AG20443 (cell line): ENCODE measurements around the gene CALR3.
"Not testable (repeated sequence)": the region's sequence is repeated elsewhere in the genome, so short reads cannot be mapped to it uniquely, and the experiment has no call there.

ENCODE experiments used
- DNase-seq: peaks from one replicate; pipeline ENCODE4 v3.0.0; 2012; ENCODE audit warnings: low spot score, mixed read lengths

Gene CALR3

DNA sequence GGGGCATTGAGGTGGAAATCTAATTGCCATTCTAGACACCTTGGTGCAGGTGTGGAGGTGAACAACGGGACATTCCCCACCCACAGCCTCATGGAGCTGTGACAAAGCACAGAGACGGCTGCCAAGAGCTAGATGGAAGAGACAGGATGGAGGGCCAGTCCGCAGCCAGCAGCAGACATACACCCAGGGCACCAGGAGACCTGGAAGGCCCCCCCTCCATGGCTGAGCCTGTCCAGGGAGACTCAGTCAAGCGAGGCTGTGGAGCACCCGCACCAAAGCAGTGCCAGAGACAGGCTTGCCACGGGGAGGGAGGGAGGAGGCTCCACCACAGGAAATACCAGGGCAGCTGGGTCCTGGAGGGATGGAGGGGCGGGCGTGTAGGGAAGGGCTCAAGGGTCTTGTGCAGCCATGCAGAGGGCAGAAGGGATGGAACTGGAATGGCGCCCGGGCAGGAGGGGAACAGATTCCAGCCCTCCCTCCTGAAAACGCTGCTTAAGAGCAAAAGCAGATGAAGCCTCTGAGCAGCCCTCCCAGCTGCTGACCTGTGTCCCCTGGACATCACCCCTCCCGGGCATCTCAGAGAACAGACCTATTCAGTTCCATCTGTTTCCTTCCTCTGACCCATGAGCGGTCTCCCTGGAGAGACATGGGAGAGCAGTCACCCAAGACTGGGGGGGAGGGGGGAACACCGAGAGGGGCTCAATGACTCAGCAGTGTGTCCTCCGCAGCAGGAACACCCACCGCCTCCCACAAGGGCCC, 38.6 kb downstream of the CALR3 start:
- DNase-seq = peak; percentile 61

DNA sequence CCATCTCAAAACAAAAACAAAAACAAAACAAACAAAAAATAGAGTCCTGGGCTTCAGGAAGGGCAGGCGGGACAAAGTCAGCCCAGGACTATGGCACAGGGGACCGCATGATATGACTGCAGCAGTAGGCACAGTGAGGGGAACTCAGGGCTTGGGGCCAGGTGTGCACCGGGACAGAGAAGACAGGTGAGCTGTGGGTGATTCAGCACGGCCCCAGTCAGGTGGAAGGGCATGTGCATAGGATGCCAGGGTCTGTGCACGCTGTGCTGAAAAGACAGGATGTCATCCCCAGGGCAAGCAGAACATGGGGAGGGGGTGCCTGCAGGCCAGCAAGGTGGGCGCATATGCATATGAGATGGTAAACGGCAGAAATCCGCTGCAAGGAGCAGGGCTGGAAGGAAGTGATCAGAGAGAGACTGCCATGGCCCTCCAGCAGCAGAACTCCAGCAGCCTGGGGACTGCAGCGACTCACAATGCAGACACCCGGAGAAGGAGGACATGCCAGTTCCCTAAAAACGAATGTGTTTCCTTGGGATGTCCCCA, 39.2 kb downstream of the CALR3 start:
- no peak for DNase-seq

DNA sequence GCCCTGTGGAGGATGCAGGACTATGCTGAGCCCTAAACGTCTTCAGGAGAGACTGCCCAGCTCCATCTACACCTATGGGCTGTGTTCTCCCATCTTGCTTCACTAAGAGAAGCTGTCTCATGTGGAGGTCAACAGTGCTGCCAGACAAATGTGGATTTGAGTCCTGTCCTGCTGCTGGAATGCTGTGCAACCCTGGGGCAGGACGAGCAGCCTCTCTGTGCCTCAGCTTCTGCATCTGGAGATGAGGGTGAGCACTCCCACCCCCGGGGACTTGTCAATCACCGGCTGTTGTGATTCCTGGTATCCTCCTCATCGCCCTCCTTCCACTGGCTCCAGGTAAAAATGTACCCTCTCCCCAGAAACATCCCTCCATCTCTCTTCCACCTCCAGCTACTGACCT, 40.5 kb downstream of the CALR3 start:
- no peak for DNase-seq

DNA sequence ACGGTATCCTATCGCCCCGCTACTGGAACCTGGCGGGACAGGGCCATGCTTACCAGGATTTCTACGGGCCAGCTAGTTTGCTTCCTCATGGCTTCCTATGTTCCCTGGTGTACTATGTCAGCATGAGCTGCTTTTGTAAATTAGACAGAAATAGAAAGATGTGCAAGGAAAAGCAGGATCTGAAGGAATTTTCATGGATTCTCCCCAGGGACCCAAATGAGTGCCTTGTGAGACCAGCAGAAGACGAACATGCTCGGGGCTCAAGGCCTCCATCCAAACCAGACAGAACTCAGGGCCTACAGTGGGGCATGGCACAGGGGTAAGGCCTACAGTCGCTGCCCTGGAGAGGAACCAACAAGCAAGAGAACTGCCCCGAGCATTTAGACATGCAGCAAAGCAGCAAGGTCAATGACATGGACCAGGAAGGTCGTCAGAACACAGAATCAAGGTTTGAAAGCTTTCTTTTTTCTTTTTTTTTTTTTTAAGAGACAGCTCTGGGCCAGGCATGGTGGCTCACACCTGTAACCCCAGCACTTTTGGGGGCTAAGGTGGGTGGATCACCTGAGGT, 41.5 kb downstream of the CALR3 start:
- no peak for DNase-seq

DNA sequence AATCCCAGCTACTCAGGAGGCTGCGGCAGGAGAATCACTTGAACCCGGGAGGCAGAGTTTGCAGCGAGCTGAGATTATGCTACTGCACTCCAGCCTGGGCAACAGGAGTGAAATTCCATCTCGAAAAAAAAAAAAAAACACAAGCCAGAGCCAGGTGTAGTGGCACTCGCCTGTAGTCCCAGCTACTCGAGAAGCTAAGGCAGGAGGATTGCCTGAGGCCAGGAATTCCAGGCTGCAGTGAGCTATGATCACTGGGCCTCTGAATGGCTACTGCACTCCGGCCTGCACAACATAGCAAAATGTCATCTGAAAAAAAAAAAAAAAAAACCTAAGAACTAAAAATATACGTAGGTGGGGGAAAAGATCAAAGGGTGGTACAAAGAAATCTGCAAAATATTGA, 43.6 kb downstream of the CALR3 start:
- no peak for DNase-seq

DNA sequence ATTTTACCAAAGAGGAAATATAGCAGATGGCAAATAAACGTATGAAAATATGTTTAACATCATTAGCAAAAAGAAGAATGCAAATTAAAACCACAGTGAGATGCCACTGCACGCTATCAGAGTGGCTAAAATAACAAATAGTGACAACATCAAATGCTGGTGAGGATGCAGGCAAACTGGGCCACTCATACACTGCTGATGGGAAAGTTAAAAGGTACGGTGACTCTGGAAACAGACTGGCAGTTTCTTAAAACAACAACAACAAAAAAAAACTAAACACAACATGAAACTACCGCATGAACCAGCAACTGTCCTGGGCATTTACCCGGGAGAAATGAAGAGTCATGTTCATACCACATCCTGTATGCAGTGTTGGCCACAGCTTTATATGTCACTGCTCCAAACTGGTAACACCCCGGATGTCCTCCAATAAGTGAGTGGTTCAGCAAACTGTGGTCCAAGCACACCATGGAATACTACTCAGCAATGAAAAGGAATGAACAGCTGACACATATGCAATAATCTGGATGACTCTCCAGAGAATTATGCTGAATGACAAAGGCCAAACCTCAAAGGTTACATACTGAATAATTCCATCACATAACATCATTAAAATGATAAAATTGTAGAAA, 46.5 kb downstream of the CALR3 start:
- no peak for DNase-seq

DNA sequence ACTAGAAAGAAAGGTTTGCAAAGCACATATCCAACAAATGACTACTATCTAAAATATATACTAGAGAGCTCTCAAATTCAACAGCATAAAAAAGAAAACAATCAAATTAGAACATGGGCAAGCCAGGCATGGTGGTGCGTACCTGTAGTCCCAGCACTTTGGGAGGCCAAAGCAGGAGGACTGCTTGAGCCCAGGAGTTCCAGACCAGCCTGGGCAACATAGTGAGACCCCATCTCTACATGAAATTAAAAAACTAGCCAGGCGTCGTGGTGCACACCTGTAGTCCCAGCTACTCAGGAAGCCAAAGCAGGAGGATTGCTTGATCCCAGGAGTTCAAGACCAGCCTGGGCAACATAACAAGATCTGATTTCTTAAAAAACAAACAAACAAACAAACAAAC, 47.1 kb downstream of the CALR3 start:
- DNase-seq = not testable (repeated sequence)

DNA sequence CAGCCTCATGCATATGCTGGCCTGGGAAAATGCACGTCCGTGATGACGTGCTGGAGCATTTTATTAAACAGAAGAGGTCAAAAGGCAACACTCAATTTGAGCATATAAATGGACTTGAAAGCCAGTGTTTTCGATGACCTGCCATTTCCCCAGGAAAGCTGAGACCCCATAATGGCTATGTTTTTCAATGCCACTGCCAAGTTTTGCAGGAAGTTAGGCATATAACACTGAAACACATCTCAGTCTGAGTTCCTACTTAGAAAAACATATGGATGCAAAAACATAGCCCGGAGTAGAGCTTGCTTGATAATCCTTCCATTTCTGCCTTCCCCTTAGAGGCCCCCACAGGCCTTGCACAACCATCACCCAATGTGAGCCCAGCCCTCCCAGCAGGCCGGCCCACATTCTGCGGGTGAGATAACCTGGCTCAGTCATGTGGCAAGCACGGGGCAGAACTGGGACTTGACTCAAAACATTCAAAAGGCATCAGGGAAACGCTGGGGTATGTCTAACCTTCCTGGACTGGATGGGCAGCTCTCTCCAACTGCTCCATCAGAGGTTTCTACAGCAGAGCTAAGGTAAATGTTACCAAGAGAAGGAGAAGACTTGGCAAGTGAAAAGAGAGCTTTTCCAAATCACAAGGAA, 49.1 kb downstream of the CALR3 start:
- peak; percentile 91 for DNase-seq

DNA sequence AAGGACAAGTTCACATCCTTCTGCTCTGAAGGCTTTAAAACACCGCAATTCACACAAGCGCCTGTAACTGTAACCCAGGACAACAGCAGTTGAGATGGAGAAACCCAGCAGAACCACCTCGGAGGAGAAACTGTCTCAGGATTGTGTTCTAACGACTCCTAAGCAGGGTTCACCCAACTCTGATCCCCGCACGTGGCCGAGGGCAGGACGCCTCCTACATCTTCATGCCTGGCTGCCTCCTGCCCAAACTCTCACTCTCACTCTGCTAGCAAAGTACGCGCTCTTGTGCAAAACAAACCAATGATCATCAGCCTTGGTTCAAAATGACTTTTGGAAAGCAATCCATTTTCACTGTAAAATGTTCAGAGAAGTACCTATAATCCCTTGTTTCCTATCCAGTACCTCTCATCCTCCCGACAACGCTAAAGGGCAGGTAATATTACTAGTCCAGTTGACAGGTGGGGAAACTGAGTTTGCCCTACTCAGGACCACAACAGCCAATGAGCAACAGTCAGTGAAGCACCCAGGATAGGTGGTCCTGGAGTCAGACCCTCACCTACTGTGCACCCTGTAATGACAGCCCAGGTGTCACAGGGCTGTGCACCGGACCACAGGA, 49.8 kb downstream of the CALR3 start:
- no peak for DNase-seq

DNA sequence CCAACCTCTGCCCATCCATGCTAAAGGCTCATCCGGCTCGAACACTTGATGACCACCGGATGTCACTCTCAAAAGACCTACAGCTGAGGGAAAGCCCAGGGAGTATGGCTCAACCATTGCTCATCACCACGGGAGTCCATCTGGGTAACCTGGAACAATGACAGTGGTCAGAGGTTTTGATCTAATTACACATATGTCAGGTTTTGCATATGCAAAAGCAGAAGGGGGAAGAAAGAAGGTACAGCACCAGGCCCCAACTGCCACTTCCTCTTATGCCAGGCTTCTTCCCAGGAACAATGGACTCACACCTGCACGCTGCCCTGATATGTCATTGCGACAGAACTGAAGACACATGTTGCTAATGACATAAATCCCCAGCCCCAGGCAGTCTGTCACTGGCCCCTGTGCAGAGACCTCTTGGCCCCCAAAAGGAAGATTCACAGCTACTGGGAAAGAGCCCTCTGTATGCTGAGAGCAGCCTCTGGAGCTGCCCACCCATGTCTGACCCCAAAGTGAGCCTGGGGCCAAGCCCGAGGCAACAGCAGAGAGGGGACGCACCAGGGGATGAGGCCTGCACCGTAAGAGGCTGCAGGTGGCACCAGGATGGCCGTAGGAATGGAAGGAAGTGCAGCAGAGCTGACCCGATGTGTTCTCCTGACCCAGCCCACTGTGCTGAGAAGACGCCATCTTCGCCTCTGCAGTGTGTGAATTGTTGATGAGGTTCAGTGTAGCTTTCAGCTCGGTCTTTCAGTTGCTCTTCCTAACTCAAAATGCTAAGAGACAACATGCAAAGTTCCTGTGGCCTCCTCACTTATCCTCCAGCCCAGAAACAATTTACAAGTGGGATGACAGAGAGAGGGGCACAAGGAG, 50.5 kb downstream of the CALR3 start:
- no peak for DNase-seq

DNA sequence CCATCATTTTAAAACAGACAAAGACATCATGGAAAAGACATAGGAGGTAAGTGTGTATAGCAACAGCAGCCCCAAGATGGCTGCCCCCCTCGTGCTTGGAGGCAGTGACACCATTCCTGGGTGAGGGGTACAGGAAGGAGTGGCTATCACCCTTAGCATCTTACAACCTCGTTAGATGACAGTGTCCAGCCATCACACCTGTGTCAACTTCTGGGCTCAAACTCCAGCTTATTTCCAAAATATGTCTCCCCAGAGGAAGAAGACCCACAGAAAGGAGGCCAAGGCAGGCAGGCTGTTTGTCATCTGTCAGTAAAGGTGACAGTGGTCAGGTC, 51.7 kb downstream of the CALR3 start:
- DNase-seq = no peak

DNA sequence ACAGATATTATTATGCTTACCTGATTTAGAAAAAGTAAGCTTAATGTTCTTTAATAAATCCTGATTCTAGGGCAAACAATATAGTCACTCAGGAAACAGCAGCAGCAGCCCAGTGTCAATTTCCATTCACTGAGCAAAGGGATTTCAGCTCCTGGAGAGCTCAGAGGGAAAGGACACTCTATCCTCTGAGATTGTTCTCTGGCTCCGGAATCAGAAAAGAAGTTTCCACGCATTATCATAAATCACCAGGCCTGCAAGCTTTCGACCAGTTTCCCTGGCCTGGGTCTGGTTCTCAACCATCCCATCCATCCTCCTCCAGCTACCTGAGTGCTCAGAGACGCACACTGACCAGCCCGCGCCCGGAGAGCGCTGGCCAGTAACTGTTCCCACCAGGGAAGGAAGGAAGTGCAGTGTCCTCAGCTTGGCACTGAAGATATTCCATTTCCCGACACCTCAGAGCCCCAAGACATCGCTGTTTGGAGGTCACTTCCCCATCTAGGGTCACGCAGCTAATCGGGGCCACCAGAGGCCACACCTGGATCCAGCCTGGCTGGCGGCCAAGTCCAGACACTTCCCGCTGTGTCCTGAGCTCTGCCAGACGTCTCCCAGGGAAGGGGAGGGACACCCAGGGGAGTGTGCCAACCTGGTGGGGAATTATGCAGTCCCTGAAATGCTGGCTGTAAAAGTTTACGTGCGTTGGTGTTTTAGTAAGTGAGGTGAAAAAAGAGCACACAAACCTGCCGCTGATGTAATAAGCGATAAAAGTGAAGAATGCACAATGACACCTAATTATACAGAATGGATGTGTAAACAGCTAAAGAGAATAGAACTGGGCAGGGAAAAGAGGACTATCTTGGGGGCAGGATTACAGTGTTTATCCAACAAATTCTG, 53.3 kb downstream of the CALR3 start:
- DNase-seq = no peak

DNA sequence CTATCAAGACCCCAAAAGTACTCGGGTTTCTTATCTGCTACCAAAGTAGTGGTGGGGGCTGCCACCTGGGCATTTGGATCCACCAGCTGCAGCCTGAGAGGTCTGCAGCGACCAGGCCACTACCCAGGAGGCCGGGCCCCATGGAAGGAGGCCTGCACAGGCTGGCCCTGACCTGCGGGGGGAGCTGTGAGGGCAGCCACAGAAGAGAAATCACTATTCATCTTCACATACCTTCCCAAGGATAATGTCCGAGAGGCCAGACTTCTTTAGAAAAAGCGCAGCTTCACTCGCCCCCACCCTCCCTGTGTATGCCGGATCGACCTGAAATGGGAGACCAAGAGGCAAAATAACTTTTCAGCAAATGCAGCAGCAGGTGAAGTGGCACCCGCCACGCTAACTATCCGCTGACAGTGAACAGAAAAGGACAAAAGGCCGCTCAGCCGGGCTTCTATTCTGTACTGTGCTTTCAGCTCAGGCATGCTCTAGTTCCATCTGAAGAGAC, 54.3 kb downstream of the CALR3 start:
- DNase-seq = no peak

DNA sequence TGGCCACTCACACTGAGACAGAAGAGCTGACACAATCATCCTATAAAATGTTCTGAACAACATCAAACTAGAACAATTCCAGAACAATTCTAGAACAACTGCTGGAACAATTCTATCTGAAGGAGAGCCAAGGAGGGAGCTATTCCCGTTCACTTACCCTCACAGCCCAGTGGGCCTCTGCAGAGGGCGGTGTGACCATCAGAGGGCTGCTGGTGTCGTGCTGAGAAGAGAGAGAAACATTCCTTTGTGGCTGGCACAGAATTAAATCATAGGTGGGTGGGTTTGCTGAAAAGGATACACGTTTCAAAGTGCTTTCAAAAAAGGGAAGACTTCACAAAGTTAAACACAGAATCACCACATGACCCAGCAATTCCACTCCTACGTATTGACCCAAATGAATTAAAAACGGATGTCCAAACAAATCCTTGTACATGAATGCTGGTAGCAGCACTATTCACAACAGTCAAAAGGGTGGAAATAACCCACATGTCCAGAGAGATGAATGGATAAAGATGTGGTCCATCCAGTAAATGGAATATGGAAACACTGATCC, 59.1 kb downstream of the CALR3 start:
- DNase-seq = no peak

DNA sequence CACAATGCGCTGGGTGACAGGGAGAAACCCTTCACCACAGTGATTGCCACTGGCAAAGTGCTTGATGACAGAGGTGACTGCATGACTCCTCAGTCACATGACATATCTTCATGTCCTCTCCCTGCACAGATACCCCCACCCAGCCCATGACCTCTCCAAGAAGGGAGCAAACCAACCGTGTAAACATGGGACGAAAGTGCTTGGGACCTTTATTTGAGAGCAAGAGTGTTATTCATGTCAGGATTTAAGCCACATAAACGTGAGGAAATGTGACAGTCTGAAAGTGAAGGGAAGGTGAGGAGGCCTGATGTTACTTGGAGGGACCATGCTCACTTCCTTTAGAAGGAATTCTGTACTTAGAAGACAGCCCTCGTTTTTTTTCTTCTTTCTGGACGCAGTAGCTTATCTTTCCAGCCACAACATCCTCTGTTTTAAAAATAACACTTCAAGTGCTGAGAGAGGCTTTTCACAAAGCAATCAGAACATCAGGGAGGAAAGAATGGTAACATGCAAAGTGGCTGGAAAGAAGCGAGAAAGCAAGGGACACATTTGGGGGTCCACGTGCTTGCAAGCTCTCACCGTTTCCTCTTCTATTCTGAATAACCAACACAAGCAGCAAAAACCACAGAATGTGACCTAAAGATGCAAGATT, 59.8 kb downstream of the CALR3 start:
- no peak for DNase-seq

DNA sequence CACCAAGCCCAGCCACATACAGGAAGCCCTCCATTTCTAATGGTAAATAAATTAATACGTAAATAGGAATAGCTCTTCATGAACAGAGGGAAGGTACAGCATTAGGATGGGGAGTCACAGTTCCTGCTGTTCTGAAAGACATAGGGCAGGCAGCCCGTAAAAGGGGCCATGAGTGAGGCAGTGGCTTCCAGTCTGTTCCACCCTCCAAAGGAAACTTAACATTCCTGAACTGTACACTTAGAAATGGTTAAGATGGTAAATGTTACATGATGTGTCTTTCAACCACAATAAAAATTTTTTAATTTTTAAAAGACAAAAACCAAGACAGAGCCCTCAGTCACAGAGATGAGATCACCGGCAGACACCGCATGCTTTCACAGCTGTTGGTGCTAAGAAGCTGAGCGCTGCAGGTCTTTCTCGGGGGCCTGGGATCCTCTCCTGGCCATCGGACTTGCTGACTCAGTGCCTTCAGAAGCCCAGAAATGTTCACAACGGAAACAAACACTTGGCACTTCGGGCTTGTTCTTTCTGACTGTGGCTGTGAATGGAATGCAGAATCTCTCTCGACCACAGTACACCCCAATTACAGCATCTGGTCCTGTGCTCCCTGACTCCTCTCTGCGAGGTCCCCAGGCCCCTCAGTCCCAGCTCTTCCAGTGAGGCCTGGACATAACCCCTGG, 60.6 kb downstream of the CALR3 start:
- peak; percentile 90 for DNase-seq

DNA sequence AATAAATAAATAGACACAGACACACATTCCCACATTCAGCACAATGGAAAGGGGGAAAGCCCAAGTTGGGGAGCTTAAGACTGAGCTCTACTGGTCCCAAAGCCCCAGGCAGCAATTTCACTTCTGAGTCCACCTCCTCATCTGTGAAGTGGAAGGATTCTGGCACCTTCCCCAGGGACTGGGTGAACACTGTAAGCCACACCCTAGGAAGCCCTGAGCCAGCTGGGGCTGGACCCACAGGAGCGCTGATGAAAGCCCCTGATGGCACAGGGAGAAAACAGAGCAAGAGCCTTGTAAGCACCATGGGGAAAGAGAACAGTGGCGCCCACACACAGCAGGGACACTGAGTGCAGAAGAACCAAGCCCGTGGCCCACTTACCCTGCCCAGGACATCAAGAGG, 62.0 kb downstream of the CALR3 start:
- DNase-seq = no peak

DNA sequence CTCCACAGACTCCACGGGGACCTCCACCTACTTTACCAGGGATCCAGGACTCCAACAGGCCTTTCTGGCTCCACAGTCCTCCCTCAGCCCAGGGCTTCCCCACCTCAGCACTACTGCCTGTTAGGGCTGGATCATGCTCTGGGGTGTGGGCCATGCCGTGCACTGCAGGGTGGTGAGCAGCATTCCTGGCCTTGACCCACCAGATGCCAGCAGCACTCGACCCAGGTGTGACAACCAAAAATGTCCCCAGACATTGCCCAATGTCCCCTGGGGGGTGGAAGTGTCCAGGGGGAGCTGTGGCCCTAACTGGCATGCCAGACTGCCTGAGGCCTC, 66.2 kb downstream of the CALR3 start:
- no peak for DNase-seq
